Left ventricle myocardium inferior (tissue), 1 donor: ENCODE data around the gene PAQR7. TPM values are rescaled to one million over a fixed set of nuclear protein-coding genes. Genes with fewer than 3 reads are reported as not detected.

Experiments
- DNase-seq: peaks from one replicate; pipeline ENCODE4 v3.0.0-alpha.2; 2020
- H3K27ac ChIP-seq: fragments of 200-600 bp; replicated peaks from 2 replicates; pipeline ENCODE4 v1.8.0; 2021
- H3K27me3 ChIP-seq: fragments of 200-600 bp; 2 replicates; pipeline ENCODE4 v1.8.0; 2021; ENCODE audit warnings: low read depth
- H3K36me3 ChIP-seq: fragments of 200-600 bp; 2 replicates; pipeline ENCODE4 v1.8.0; 2021
- H3K4me1 ChIP-seq: fragments of 200-600 bp; 2 replicates; pipeline ENCODE4 v1.8.0; 2021
- H3K4me3 ChIP-seq: fragments of 200-600 bp; 2 replicates; pipeline ENCODE4 v1.8.0; 2021; ENCODE audit warnings: mild to moderate bottlenecking, moderate library complexity
- H3K9me3 ChIP-seq: fragments of 200-600 bp; replicated peaks from 2 replicates; pipeline ENCODE4 v1.8.0; 2021
- intact Hi-C: fragments of 100-400 bp; cut with micrococcal nuclease; formaldehyde crosslinking; loops from one replicate; pipeline ENCODE4 v1.11.0; 2022
- total RNA-seq: library from RNA; stranded (reverse); fragmentation: NEBNext Ultra II Directional; extraction: Animal tissue kit (Norgen Biotek cat#: 25700); gene quantifications from one replicate; pipeline ENCODE4 v1.2.1, GENCODE V29; 2021
- TF ChIP-seq, protein P1 (sequence below): fragments of 200-600 bp; IDR thresholded peaks from 2 replicates; pipeline ENCODE4 v1.8.0; 2021; ENCODE audit warnings: antibody characterized with exemption, mild to moderate bottlenecking, borderline replicate concordance
- donor health status: DM: no; HTN: yes; CAD: no; lungs with severe emphysema.

PAQR7 gene
- total RNA-seq, 1 donor from 2014 or later: 1.9 TPM

DNA sequence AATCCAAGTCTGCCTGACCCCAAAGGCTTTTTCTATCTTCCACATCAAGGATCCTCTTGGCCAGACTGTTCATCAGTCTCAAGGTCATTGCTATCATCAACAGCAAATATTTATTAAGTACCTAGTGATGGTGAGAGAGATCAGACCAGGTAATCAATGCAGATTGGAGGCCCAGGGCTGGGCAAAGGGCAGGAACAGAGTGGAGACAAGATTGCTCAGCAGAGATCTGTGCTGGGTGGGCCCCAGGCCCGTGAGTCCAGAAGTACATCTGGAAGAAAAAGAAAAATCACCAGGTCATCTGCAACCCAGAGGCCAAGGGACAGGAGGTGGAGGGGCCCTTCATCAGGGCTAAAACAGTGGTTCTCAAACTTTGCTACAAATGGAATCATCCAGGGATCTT is 10.1 kb upstream of the PAQR7 start:
- TF ChIP-seq, protein P1, sequence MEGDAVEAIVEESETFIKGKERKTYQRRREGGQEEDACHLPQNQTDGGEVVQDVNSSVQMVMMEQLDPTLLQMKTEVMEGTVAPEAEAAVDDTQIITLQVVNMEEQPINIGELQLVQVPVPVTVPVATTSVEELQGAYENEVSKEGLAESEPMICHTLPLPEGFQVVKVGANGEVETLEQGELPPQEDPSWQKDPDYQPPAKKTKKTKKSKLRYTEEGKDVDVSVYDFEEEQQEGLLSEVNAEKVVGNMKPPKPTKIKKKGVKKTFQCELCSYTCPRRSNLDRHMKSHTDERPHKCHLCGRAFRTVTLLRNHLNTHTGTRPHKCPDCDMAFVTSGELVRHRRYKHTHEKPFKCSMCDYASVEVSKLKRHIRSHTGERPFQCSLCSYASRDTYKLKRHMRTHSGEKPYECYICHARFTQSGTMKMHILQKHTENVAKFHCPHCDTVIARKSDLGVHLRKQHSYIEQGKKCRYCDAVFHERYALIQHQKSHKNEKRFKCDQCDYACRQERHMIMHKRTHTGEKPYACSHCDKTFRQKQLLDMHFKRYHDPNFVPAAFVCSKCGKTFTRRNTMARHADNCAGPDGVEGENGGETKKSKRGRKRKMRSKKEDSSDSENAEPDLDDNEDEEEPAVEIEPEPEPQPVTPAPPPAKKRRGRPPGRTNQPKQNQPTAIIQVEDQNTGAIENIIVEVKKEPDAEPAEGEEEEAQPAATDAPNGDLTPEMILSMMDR: no peak
- Histone ChIP-seq H3K4me3 (no peak overlapping the region), H3K4me1 (no peaks in the 10 kb centered on the region), H3K27ac (no peak overlapping the region), H3K9me3 (no peaks in the 10 kb centered on the region), H3K36me3 (no peaks in the 10 kb centered on the region), H3K27me3 (no peaks in the 10 kb centered on the region)
- intact Hi-C loops: no loop called here
- DNase-seq: no peak

DNA sequence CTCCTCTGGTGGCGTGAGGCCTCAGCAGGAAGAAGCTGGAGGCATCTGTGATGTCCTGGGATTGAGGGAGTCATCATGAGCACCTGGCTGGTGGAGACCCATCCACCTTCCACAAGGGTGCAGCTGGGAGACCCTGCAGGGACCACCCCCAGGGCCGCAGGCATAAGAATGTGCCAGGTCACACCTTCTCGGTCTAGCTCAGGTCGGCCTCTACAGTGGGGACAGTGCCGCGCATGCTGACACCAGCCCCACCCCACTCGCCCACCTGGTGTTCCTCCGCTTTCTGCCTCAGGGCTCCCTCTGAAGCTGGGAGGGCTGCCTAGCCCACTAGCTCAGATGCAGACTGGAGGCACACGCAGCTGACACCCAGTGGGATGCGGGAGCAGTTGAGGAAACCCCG is 5.8 kb upstream of the PAQR7 start:
- Histone ChIP-seq H3K4me1 (peaks cover 1% of the 10 kb centered on the region), H3K4me3 (no peak overlapping the region), H3K9me3 (no peaks in the 10 kb centered on the region), H3K36me3 (no peaks in the 10 kb centered on the region), H3K27me3 (no peaks in the 10 kb centered on the region), H3K27ac (no peak overlapping the region)
- TF ChIP-seq, protein P1: no peak
- DNase-seq: no peak
- intact Hi-C loops: no loop called here

DNA sequence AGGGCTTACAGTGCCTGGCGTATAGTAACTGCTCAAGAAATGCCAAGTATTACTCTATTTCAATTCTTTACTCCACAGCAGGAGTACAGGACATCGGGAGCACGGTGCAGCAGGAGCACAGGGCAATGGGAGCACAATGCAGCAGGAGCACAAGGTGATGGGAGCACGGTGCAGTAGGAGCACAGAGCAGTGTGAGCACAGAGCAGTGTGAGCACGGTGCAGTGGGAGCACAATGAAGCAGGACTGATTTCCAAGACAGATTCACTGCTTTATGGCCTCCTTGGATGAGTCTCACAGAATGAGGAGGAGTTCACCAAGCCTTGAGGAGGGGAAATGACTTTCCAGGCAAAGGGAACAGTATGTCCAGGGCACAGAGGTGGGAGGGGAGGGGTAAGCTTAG is 5.0 kb upstream of the PAQR7 start:
- no peaks in the 10 kb centered on the region for H3K36me3 ChIP-seq
- H3K4me1 ChIP-seq: peaks cover 9% of the 10 kb centered on the region
- no peak for DNase-seq
- H3K27ac ChIP-seq: no peak overlapping the region
- TF ChIP-seq, protein P1: no peak
- no peaks in the 10 kb centered on the region for H3K9me3 ChIP-seq
- H3K4me3 ChIP-seq: no peak overlapping the region
- no peaks in the 10 kb centered on the region for H3K27me3 ChIP-seq
- intact Hi-C loops: no loop called here

DNA sequence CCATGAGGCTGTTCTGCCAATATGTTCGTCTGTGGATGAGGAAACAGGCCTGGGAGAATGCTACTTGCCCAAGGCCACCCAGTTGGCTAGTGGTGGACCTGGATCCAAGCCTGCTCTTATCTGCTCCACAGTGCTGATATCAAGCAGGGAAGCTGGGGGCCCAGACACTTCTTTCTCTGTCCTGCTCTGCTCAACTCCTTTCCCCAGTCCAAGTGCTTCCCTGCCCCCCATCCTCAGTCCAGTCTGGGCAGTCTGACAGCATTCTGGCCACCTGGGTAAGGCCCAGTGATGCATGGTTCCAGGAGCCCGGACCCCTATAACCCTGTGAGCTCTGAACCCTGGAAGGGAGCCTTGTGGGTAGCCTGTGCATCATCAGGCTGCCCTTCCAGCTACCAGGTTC is 4.2 kb upstream of the PAQR7 start:
- Histone ChIP-seq H3K4me1 (peaks cover 16% of the 10 kb centered on the region), H3K36me3 (no peaks in the 10 kb centered on the region), H3K4me3 (no peak overlapping the region), H3K27me3 (no peaks in the 10 kb centered on the region), H3K27ac (no peak overlapping the region), H3K9me3 (no peaks in the 10 kb centered on the region)
- no peak for DNase-seq
- intact Hi-C loops: no loop called here
- TF ChIP-seq, protein P1: no peak

DNA sequence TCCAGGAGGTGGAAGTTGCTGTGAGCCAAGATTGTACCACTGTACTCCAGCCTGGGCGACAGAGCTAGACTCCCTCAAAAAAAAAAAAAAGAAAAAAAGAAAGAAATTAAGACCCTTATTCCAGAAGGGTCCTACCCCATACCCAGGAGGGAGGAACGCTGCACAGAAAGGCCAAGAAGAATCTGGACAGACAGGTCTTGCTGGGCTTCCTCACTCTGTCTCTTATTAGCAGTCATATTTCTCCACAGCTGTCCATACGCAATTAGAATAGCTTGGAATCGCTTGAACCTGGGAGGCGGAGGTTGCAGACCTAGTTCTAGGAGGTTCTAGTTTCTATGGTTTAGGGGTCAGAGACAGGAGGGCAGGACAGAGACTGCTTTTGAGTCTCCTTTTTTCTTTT is 3.2 kb upstream of the PAQR7 start:
- Histone ChIP-seq H3K27me3 (no peaks in the 10 kb centered on the region), H3K36me3 (no peaks in the 10 kb centered on the region), H3K27ac (no peak overlapping the region), H3K9me3 (no peaks in the 10 kb centered on the region), H3K4me1 (peaks cover 21% of the 10 kb centered on the region), H3K4me3 (no peak overlapping the region)
- DNase-seq: no peak
- TF ChIP-seq, protein P1: no peak
- intact Hi-C loops: no loop called here

DNA sequence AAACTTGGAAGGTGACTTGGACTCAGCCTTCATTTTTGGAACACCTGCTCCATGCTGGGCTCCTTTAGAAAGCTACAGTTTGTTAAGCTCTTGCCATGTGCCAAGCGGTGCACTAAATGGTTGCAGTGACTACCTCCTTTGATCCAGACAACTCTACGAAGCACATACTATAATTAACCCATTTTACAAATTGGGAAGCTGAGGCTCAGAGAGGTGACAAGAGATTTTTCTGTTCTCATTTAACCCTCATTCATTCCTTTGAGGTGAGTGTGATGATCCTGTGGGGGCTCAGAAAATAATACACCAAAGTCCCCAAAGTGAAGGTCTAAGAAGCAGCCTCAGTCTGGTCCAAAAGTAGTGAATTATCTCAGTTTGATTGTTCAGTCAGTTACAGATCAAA is 1.6 kb upstream of the PAQR7 start:
- H3K36me3 ChIP-seq: no peaks in the 10 kb centered on the region
- intact Hi-C loops: no loop called here
- H3K27me3 ChIP-seq: no peaks in the 10 kb centered on the region
- H3K4me3 ChIP-seq: no peak overlapping the region
- TF ChIP-seq, protein P1: no peak
- no peak for DNase-seq
- H3K9me3 ChIP-seq: no peaks in the 10 kb centered on the region
- peaks cover 24% of the 10 kb centered on the region for H3K4me1 ChIP-seq
- H3K27ac ChIP-seq: no peak overlapping the region
